ENCODE results near the gene CPB1.

DNA sequence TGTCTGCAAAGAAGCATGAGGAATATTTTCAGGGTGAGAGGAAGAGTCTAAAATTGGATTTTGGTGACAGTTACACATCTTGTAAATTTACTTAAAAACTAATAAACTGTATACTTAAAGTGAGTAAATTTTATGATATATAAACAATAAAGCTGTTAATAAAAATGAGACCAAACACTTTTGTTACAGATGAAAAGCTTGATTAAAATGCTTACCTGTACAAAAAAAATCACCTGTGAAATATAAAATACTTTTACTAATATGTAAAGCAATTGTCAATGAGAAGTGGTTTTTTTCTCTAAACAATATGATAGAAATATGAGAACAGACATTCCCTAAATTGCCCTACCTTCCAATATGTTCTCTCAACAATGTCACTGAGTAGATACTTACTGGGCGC lies 27.2 kb upstream of the CPB1 start:
- TF ChIP-seq CTCF (IDR thresholded peaks at IDR 0.05; ENCODE audit: insufficient read depth, low read depth, low read length) = no peak
- TF ChIP-seq EZH2 (IDR thresholded peaks at IDR 0.05; ENCODE audit: insufficient read depth, low read length) = no peak
